CD14-positive monocyte (primary cell): ENCODE measurements around the gene KLF2. TPM values are rescaled to one million over a fixed set of nuclear protein-coding genes. Genes with fewer than 3 reads are reported as not detected.

Source experiments
- DNase-seq, 3 donors: peaks; one replicate each; pipeline ENCODE4 v3.0.0-alpha.2; 2011 to 2022
- H2AFZ ChIP-seq: 2 replicates; pipeline ENCODE4 v1.6.0; 2012; ENCODE audit warnings: mild to moderate bottlenecking, low read depth, low read length, inconsistent platforms; ENCODE audit not compliant: insufficient read depth, poor library complexity, severe bottlenecking
- H3K27ac ChIP-seq, 2 donors: 1 replicate in 1 of 2; 2 replicates in 1 of 2; pipeline ENCODE4 v1.5.1; 2012 to 2013; ENCODE audit warnings: low read length in 2 of 2, control low read depth in 1 of 2, inconsistent platforms in 1 of 2, low read depth in 1 of 2, mild to moderate bottlenecking in 1 of 2
- H3K27me3 ChIP-seq, 2 donors: one replicate each; pipeline versions ENCODE4 v1.6.0 to v1.6.1; 2011 to 2013; ENCODE audit warnings: low read length in 2 of 2; ENCODE audit not compliant: control insufficient read depth in 2 of 2, insufficient read depth in 2 of 2
- H3K36me3 ChIP-seq, 2 donors: replicated peaks in 1 of 2; 1 replicate in 1 of 2; 2 replicates in 1 of 2; pipeline versions ENCODE4 v1.5.1 to v1.6.1; 2012 to 2013; ENCODE audit warnings: low read length in 2 of 2, control low read depth in 1 of 2, inconsistent platforms in 1 of 2, mild to moderate bottlenecking in 1 of 2; ENCODE audit not compliant: insufficient read depth in 2 of 2, control insufficient read depth in 1 of 2
- H3K4me1 ChIP-seq, 2 donors: 1 replicate in 1 of 2; 2 replicates in 1 of 2; pipeline versions ENCODE4 v1.5.1 to v1.6.1; 2012 to 2013; ENCODE audit warnings: low read length in 2 of 2, control low read depth in 1 of 2, inconsistent platforms in 1 of 2, mild to moderate bottlenecking in 1 of 2, moderate library complexity in 1 of 2; ENCODE audit not compliant: insufficient read depth in 2 of 2, control insufficient read depth in 1 of 2
- H3K4me2 ChIP-seq: replicated peaks from 2 replicates; pipeline ENCODE3; 2012; ENCODE audit warnings: low read length, moderate library complexity, mild to moderate bottlenecking; ENCODE audit not compliant: poor library complexity, severe bottlenecking; ENCODE audit errors: extremely low read depth
- H3K4me3 ChIP-seq, 3 experiments: fragments of 200-600 bp in 1 of 3; sonication (generic) in 1 of 3; replicated peaks in 1 of 3; 1 replicate in 2 of 3; 2 replicates in 1 of 3; pipeline ENCODE4 v1.5.1; 2011 to 2013; ENCODE audit warnings: low read length in 3 of 3, mild to moderate bottlenecking in 3 of 3, control low read depth in 2 of 3, low read depth in 2 of 3, inconsistent platforms in 1 of 3, moderate library complexity in 1 of 3
- H3K79me2 ChIP-seq: 2 replicates; pipeline ENCODE4 v1.6.0; 2012; ENCODE audit warnings: mild to moderate bottlenecking, control low read depth, inconsistent platforms, low read length, moderate library complexity; ENCODE audit not compliant: insufficient read depth
- H3K9ac ChIP-seq: 2 replicates; pipeline ENCODE4 v1.6.0; 2017; ENCODE audit warnings: low read length, mild to moderate bottlenecking; ENCODE audit not compliant: insufficient read depth, poor library complexity, severe bottlenecking
- H3K9me3 ChIP-seq, 2 donors: replicated peaks in 1 of 2; 1 replicate in 1 of 2; 2 replicates in 1 of 2; pipeline versions ENCODE4 v1.5.1 to v1.6.1; 2012 to 2013; ENCODE audit warnings: low read length in 2 of 2, control low read depth in 1 of 2; ENCODE audit not compliant: control insufficient read depth in 1 of 2, insufficient read depth in 1 of 2
- H4K20me1 ChIP-seq: 2 replicates; pipeline ENCODE4 v1.6.0; 2012; ENCODE audit warnings: mild to moderate bottlenecking, low read length, control low read depth, moderate library complexity; ENCODE audit not compliant: insufficient read depth
- H3K27ac Mint-ChIP-seq, 7 donors: one replicate each; pipeline ENCODE4 v1.8.0; 2020; ENCODE audit warnings: mild to moderate bottlenecking in 7 of 7, mixed read lengths in 7 of 7, moderate library complexity in 6 of 7, inconsistent platforms in 2 of 7
- H3K27me3 Mint-ChIP-seq, 3 donors: one replicate each; pipeline ENCODE4 v1.8.0; 2021 to 2022; ENCODE audit warnings: low read depth in 3 of 3, mild to moderate bottlenecking in 3 of 3, mixed read lengths in 3 of 3, moderate library complexity in 3 of 3, inconsistent platforms in 1 of 3
- H3K36me3 Mint-ChIP-seq, 2 donors: one replicate each; pipeline ENCODE4 v1.8.0; 2020; ENCODE audit warnings: mixed read lengths in 2 of 2, inconsistent platforms in 1 of 2, mild to moderate bottlenecking in 1 of 2
- H3K4me1 Mint-ChIP-seq: one replicate; pipeline ENCODE4 v1.8.0; 2020; ENCODE audit warnings: mild to moderate bottlenecking, mixed read lengths
- H3K4me3 Mint-ChIP-seq, 2 donors: one replicate each; pipeline ENCODE4 v1.8.0; 2020; ENCODE audit warnings: mild to moderate bottlenecking in 2 of 2, mixed read lengths in 2 of 2, moderate library complexity in 1 of 2
- H3K9me3 Mint-ChIP-seq, 7 donors: one replicate each; pipeline ENCODE4 v1.8.0; 2020 to 2022; ENCODE audit warnings: mixed read lengths in 7 of 7, mild to moderate bottlenecking in 6 of 7, moderate library complexity in 6 of 7, inconsistent platforms in 2 of 7
- WGBS: methylation state at CpG from one replicate; pipeline ENCODE4 v1.1.5; 2013; ENCODE audit warnings: missing lambda C conversion rate; ENCODE audit not compliant: insufficient coverage; 5-methylcytosine and 5-hydroxymethylcytosine counted together
- intact Hi-C, 2 donors: fragments of 100-400 bp; cut with micrococcal nuclease; formaldehyde crosslinking; loops; one replicate each; pipeline versions ENCODE4 v1.15.0 to v1.15.1; 2023
- polyA plus RNA-seq, 3 donors: library from polyadenylated mRNA; depleted of rRNA in 1 of 3; unstranded in 2 of 3; stranded (reverse) in 1 of 3; fragments of 300-500 nt in 2 of 3; fragments of >200 nt in 1 of 3; fragmentation: Illumina TruSeq in 2 of 3; gene quantifications; 1 replicate in 2 of 3; 2 replicates in 1 of 3; pipeline ENCODE4 v1.2.3, GENCODE V29; 2012 to 2021
- TF ChIP-seq, protein P1 (sequence below): fragments of 200-600 bp; IDR thresholded peaks from one replicate; pipeline ENCODE4 v1.8.0; 2022; ENCODE audit warnings: antibody characterized with exemption, mild to moderate bottlenecking

KLF2 gene
- polyA plus RNA-seq, 3 donors: 34.0 to 331 (median 51.4) TPM

GRCh38 chr19:16285769-16286498 lies 38.7 kb upstream of the KLF2 start:
- no peaks in the 10 kb centered on the region for H3K79me2 ChIP-seq
- TF ChIP-seq, protein P1, sequence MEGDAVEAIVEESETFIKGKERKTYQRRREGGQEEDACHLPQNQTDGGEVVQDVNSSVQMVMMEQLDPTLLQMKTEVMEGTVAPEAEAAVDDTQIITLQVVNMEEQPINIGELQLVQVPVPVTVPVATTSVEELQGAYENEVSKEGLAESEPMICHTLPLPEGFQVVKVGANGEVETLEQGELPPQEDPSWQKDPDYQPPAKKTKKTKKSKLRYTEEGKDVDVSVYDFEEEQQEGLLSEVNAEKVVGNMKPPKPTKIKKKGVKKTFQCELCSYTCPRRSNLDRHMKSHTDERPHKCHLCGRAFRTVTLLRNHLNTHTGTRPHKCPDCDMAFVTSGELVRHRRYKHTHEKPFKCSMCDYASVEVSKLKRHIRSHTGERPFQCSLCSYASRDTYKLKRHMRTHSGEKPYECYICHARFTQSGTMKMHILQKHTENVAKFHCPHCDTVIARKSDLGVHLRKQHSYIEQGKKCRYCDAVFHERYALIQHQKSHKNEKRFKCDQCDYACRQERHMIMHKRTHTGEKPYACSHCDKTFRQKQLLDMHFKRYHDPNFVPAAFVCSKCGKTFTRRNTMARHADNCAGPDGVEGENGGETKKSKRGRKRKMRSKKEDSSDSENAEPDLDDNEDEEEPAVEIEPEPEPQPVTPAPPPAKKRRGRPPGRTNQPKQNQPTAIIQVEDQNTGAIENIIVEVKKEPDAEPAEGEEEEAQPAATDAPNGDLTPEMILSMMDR: no peak
- H3K36me3 ChIP-seq: no peaks in the 10 kb centered on the region
- H3K27me3 Mint-ChIP-seq: peaks cover 3 to 23% (median 8%) of the 10 kb centered on the region in 3 donors
- H3K4me3 ChIP-seq: peak overlapping the region; percentile 0 to 68 (median 17)
- no peaks in the 10 kb centered on the region for H3K9me3 ChIP-seq
- peaks cover 64% of the 10 kb centered on the region for H3K4me1 Mint-ChIP-seq
- 7% methylated on average over 15 of the region's 22 CpGs for WGBS
- peaks cover 0 to 1% of the 10 kb centered on the region in 2 donors for H3K36me3 Mint-ChIP-seq
- no peaks in the 10 kb centered on the region for H4K20me1 ChIP-seq
- H3K9ac ChIP-seq: peak overlapping the region; percentile 66
- peak; percentile 58 to 86 (median 75) for DNase-seq
- H3K27ac Mint-ChIP-seq: peak overlapping the region; percentile 97 to 99 (median 98)
- H3K27ac ChIP-seq: peak overlapping the region; percentile 92 to 93
- peaks cover 62 to 67% of the 10 kb centered on the region in 2 donors for H3K4me1 ChIP-seq
- H3K27me3 ChIP-seq: no peaks in the 10 kb centered on the region
- H3K9me3 Mint-ChIP-seq: peaks cover 0 to 3% (median 0%) of the 10 kb centered on the region in 7 donors
- peak overlapping the region; percentile 65 to 83 for H3K4me3 Mint-ChIP-seq
- peak overlapping the region; percentile 75 for H2AFZ ChIP-seq
- intact Hi-C loops: loop anchor here (5.0 kb wide), 1 partner anchor 39 kb away; no protein-coding TSS in a partner anchor
- H3K4me2 ChIP-seq: peak overlapping the region; percentile 66

DNA sequence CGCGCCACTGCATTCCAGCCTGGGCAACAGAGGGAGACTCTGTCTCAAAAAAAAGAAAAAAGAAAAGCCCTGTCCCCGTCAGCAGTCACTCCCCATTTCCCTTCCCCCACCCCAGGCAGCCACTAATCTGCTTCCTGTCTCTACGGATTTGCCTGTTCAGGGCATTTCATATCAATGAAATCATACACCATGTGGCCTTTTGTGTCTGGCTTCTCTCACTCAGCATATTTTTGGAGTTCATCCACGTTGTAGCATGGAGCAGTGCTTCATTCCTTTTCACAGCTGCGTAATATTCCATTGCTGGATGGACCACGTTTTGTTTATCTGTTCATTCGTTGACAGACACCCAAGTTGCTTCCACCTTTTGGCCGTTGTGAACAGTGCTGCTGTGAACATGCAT lies 36.1 kb upstream of the KLF2 start:
- Mint-ChIP-seq H3K4me3 (no peak overlapping the region), H3K27ac (peak overlapping the region in 2 of 7 donors; percentile 19 to 55), H3K4me1 (peaks cover 46% of the 10 kb centered on the region), H3K36me3 (peaks cover 0 to 1% of the 10 kb centered on the region in 2 donors), H3K9me3 (peaks cover 0 to 3% (median 0%) of the 10 kb centered on the region in 7 donors), H3K27me3 (peaks cover 3 to 21% (median 8%) of the 10 kb centered on the region in 3 donors)
- Histone ChIP-seq H3K27ac (no peak overlapping the region), H3K27me3 (no peaks in the 10 kb centered on the region), H3K4me1 (peaks cover 42 to 47% of the 10 kb centered on the region in 2 donors), H3K79me2 (no peaks in the 10 kb centered on the region), H3K9me3 (no peaks in the 10 kb centered on the region), H3K9ac (no peak overlapping the region), H3K36me3 (no peaks in the 10 kb centered on the region), H3K4me3 (no peak overlapping the region), H2AFZ (no peak overlapping the region), H3K4me2 (no peak overlapping the region), H4K20me1 (no peaks in the 10 kb centered on the region)
- 74% methylated on average over 8 of the region's 9 CpGs for WGBS
- no peak for DNase-seq
- intact Hi-C loops: loop anchor here (5.0 kb wide), 1 partner anchor 41 kb away; no protein-coding TSS in a partner anchor
- TF ChIP-seq, protein P1: no peak
